IPS-18a (cell line): ENCODE results near the gene CABYR.

ENCODE experiments used
- H3K27ac ChIP-seq: one replicate; pipeline ENCODE4 v1.5.1; 2013; ENCODE audit warnings: low read length
- H3K27me3 ChIP-seq: one replicate; pipeline ENCODE4 v1.6.1; 2013; ENCODE audit warnings: mild to moderate bottlenecking, low read length; ENCODE audit not compliant: control insufficient read depth, insufficient read depth
- H3K36me3 ChIP-seq: one replicate; pipeline ENCODE4 v1.6.1; 2013; ENCODE audit warnings: low read depth, low read length; ENCODE audit not compliant: control insufficient read depth
- H3K4me1 ChIP-seq: one replicate; pipeline ENCODE4 v1.6.1; 2013; ENCODE audit warnings: low read depth, low read length; ENCODE audit not compliant: control insufficient read depth
- H3K4me3 ChIP-seq: one replicate; pipeline ENCODE4 v1.5.1; 2013; ENCODE audit warnings: low read length
- H3K9ac ChIP-seq: one replicate; pipeline ENCODE4 v1.6.1; 2013; ENCODE audit warnings: mild to moderate bottlenecking, low read length, moderate library complexity
- H3K9me3 ChIP-seq: one replicate; pipeline ENCODE4 v1.6.1; 2013; ENCODE audit warnings: low read depth, low read length; ENCODE audit not compliant: control insufficient read depth

Gene CABYR

DNA sequence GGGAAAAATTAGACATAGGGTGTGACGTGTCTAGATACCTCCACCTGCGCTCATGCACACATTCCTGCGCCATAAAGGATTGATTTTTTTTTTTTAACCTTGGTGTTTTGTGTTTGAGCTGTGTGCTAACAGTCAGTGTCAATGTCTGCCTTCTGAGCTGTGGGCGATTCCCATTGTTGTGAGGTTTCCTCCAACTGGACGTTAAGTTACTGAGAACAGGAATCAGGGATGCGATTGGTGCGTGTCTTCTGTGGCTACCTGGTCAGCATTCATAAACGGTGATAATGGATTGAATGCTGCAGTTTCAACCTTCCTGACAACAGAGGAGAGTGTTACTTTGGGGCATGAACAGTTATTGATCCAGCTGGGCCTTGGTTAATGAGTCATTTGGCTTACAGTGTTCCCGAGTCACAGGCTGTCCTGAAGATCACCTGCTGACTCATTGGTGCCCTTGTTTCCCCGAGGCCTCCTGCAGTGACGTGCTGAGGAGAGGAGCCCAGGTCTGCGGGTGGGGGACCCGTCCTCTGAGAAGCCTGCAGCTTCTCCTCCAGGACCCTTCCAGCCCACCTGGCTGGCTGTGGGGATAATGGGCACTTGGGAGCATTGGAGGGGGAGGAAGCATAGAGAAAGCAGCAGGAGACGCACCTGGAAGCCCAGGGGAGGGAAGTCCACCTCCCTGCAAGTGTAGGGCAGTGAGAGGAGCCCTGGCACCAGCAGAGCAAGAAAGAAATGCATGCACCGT lies 25.8 kb upstream of the CABYR start:
- Histone ChIP-seq H3K27ac (no peak overlapping the region), H3K4me1 (peaks cover 4% of the 10 kb centered on the region), H3K4me3 (no peak overlapping the region), H3K9ac (no peak overlapping the region), H3K9me3 (no peaks in the 10 kb centered on the region), H3K27me3 (no peaks in the 10 kb centered on the region), H3K36me3 (no peaks in the 10 kb centered on the region)

DNA sequence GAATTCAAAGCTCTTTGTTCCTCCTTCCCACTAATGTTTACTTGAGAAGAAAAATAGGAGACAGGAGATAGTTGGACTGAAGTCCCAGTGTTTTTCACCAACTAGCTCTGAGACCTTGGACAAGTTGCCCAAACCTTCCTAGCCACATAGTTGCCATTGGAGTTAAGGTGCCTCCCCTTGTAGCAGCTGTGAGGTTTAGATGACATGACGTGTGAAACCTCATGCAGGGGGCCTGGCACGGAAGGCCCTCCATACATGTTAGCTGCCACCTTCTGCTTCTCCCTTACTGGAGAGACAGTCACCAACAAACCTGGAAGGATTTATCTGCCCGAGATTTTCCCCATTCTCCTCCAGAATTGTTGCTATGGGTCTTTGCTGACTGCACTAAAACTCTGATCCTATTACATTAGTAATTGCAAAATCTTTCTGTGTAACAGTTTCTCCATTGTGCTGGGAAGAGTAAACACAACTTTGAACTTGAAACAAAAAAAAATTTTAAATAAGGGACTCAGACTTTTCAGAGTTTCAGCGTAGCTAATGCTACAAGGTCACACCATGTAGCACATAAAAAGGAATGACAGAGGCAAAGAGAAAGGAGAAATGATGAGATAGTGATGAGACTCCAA lies 23.8 kb upstream of the CABYR start:
- H3K27ac ChIP-seq, result no peak overlapping the region
- H3K4me1 ChIP-seq, result peaks cover 4% of the 10 kb centered on the region
- H3K27me3 ChIP-seq, result no peaks in the 10 kb centered on the region
- H3K4me3 ChIP-seq, result no peak overlapping the region
- no peak overlapping the region for H3K9ac ChIP-seq
- H3K36me3 ChIP-seq, result no peaks in the 10 kb centered on the region
- H3K9me3 ChIP-seq, result no peaks in the 10 kb centered on the region

DNA sequence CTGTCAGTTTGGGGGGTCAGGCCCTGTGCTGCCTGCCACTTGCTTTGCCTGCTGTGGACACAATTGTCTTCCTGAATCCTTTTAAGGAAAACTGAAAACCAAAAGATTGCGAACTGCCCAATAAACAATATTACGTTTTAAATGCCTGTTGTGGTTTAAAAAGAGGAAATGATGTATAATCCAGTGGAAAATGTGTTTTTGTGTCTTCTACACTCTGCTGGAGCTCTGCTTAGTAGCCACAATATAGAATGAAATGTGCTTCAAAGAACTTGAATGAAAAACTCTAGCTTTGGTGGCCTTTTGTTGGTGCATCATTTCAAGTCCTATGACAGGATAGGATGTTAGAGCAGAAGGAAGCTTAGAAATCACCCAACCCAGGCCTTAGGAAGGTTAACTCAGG lies 23.2 kb upstream of the CABYR start:
- no peaks in the 10 kb centered on the region for H3K36me3 ChIP-seq
- H3K27ac ChIP-seq, result no peak overlapping the region
- H3K27me3 ChIP-seq, result no peaks in the 10 kb centered on the region
- H3K4me1 ChIP-seq, result peaks cover 4% of the 10 kb centered on the region
- no peaks in the 10 kb centered on the region for H3K9me3 ChIP-seq
- H3K4me3 ChIP-seq, result no peak overlapping the region
- no peak overlapping the region for H3K9ac ChIP-seq

DNA sequence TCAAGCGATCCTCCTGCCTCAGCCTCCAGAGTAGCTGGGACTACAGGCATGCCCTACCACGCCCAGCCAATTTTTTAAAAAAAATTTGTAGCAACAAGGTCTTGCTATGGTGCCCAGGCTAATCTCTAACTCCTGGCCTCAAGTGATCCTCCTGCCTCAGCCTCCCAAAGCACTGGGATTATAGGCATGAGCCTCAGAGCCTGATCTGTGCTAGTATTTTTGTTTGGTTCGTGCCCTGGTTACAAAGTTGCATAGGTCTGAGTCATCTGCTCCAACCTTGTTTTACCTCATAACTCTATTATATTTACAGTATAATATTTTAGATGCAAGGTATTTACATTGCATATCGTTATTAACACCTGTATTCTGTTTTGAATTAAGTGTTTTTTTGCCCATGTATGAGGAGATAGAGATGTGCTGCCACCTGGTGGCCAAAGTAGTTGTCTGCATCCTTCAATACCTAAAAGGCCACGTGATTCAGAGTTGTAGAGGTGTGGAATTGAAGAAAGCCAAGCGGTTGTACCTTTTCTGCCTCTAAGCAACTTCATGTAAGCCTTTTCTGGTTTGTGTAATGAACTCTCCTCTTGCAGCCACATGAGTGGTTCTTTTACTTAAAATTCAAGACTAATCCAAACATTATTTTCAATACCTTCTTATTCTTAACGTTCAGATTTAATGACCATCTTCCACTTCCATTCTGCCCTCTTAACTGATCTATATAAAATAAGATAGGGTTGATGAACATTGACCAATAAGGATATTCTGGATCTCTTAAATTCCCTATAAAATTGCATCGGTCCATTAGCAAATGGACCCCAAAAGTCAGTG lies 19.9 kb upstream of the CABYR start:
- Histone ChIP-seq H3K27me3 (no peaks in the 10 kb centered on the region), H3K36me3 (no peaks in the 10 kb centered on the region), H3K9ac (no peak overlapping the region), H3K4me3 (no peak overlapping the region), H3K27ac (no peak overlapping the region), H3K9me3 (no peaks in the 10 kb centered on the region), H3K4me1 (no peaks in the 10 kb centered on the region)

DNA sequence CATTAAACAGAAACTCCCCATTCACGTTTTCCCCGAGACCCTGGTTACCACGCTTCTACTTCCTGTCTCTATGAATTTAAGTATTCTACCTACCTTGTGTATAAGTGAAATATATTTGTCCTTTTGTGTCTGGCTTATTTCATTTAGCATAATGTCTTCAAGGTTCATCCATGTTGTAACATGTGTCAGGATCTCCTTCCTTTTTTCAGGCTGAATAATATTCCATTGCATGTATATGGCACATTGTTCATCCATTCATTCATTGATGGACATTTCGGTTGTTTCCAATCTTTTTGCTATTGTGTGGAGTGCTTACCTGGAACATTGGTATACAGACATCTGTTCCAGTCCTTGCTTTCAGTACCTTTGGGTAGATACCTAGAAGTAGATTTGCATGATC lies 18.2 kb upstream of the CABYR start:
- H3K36me3 ChIP-seq, result peaks cover 3% of the 10 kb centered on the region
- no peak overlapping the region for H3K9ac ChIP-seq
- H3K27me3 ChIP-seq, result no peaks in the 10 kb centered on the region
- no peaks in the 10 kb centered on the region for H3K9me3 ChIP-seq
- H3K4me3 ChIP-seq, result no peak overlapping the region
- no peak overlapping the region for H3K27ac ChIP-seq
- H3K4me1 ChIP-seq, result no peaks in the 10 kb centered on the region

DNA sequence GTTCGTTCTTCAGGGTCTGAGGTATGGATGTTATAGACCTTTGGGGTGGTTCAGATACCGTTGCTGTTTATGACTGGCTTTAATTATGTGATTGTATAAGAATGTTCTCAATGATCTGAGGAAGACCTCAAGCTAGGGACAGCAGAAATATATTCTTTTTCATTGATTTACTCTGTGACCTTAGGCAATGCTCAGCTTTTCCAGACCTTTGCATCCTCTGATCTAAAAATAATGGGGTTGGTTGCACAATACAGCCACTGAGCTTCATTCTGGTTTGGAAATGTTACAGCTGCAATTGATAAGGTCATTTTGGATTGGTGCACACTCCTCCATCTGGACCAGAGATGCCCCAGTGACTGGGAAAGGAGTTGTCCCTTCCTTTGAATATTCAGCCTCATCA lies 17.2 kb upstream of the CABYR start:
- Histone ChIP-seq H3K9me3 (no peaks in the 10 kb centered on the region), H3K4me3 (no peak overlapping the region), H3K27me3 (no peaks in the 10 kb centered on the region), H3K9ac (no peak overlapping the region), H3K4me1 (no peaks in the 10 kb centered on the region), H3K27ac (no peak overlapping the region), H3K36me3 (peaks cover 3% of the 10 kb centered on the region)

DNA sequence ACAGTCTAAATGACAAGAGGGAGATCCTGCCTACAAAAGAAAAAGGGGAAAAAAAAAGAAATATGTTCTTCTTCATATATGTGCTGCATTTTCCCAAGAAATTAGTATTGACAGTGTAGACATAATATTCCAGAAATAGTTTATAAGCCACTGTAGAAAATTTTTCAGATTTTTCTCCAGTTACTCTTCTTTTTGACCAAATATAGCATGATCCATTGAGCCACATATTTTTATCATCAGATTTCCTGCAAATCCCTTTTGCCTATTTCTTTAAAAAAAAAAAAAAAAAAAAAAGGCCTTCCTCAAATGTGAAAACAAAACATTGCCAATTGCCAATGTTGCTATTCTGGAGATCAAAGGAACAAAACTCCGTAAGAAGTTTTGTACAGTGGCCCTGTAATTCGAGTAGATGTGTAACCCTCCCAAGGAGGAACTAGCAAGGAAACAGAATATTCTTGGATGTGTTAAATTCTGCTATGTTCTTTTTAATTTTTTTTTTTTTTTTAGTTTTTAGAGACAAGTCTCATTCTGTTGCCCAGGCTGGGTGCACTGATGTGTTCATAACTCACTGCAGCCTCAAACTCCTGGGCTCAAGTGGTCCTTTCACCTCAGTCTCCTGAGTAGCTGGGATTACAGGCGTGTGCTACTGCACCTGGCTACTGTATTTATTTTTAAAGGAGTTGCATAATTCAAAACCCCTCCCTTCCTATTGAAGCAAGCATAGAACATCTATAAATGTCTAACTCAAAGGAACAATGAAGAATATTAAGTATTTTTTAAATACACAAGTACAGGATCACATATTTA lies 12.5 kb upstream of the CABYR start:
- Histone ChIP-seq H3K27ac (no peak overlapping the region), H3K36me3 (peaks cover 10% of the 10 kb centered on the region), H3K9me3 (no peaks in the 10 kb centered on the region), H3K4me1 (no peaks in the 10 kb centered on the region), H3K9ac (no peak overlapping the region), H3K4me3 (no peak overlapping the region), H3K27me3 (no peaks in the 10 kb centered on the region)

DNA sequence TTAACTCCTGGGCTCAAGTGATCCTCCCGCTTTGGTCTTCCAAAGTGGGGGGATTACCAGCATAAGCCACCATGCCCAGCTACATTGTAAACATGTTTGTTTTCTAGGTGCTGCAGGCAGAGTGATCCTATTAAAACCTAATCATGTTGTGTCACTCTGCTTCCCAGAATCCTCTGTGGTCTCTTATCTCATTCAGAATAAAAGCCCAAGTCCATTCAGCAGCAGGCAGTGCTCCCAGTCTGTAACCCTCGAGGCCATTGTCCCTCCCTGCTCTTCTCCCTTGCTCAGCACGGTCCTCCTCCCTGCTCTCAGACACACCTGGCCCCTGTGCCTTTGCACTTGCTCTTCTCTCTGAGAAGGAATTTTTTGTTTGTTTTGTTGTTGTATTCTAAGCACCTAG lies 11.1 kb upstream of the CABYR start:
- Histone ChIP-seq H3K36me3 (peaks cover 10% of the 10 kb centered on the region), H3K4me1 (no peaks in the 10 kb centered on the region), H3K27ac (no peak overlapping the region), H3K9me3 (no peaks in the 10 kb centered on the region), H3K9ac (no peak overlapping the region), H3K4me3 (no peak overlapping the region), H3K27me3 (no peaks in the 10 kb centered on the region)

DNA sequence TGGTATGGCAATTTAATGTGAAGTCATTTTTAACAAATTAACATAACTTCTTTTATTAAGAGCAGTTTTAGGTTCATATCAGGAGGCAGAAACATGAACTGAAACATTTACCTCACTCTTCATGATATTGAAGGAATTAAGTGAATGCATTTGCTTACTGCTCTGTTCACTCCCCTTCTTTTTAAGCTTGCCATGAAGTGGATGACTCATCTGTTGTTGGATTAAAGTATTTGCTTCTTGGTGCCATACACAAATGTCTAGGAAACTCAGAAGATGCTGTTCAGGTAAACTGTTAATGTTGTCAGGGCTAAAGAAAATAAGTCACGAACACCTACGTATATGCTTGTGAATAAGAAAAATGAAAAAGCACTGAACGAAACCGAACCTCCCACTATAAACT lies 10.2 kb upstream of the CABYR start:
- Histone ChIP-seq H3K27me3 (no peaks in the 10 kb centered on the region), H3K27ac (no peak overlapping the region), H3K4me3 (no peak overlapping the region), H3K9me3 (no peaks in the 10 kb centered on the region), H3K4me1 (no peaks in the 10 kb centered on the region), H3K9ac (no peak overlapping the region), H3K36me3 (peaks cover 17% of the 10 kb centered on the region)

DNA sequence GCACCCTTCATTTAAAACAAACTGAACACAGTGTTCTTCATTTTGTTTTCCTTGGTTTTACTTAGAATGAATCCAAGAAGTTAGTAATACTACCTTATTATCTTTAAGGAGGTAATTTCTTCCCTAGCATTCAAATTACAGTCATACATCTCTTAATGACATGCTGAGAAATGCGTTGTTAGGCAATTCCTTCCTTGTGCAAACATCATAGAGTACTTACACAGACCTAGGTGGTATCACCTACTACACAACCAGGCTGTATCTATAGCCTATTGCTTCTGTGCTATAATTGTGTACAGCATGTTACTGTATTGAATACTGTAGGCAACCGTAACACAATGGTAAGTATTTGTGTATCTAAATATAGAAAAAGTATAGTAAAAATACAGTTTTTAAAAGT lies 8.4 kb upstream of the CABYR start:
- no peaks in the 10 kb centered on the region for H3K4me1 ChIP-seq
- H3K27ac ChIP-seq, result no peak overlapping the region
- H3K9me3 ChIP-seq, result no peaks in the 10 kb centered on the region
- no peak overlapping the region for H3K9ac ChIP-seq
- H3K4me3 ChIP-seq, result no peak overlapping the region
- H3K36me3 ChIP-seq, result peaks cover 14% of the 10 kb centered on the region
- no peaks in the 10 kb centered on the region for H3K27me3 ChIP-seq

DNA sequence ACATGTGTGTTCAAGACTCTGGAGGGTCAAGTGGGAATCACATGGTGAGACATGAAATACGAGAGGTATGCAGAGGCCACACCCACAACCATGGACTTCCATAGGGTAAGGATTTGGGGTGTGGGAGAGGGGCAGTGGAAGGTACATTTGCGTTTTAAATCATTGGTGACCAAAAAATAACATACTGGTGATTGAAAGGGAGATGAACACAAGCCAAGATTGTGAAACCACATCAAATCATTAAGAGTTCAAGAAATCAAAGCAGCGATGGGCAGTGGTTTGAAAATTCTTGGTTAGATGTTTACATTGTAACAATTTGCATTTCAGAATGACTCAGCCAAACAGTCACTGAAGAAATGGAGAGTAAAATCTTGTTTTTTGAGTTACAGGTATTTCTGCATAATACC lies 1.9 kb upstream of the CABYR start:
- Histone ChIP-seq H3K9me3 (no peaks in the 10 kb centered on the region), H3K9ac (no peak overlapping the region), H3K27ac (no peak overlapping the region), H3K4me1 (peaks cover 17% of the 10 kb centered on the region), H3K36me3 (peaks cover 7% of the 10 kb centered on the region), H3K4me3 (no peak overlapping the region), H3K27me3 (no peaks in the 10 kb centered on the region)
